ENCODE measurements around the gene NOG.

Gene NOG

GRCh38 chr17:56601591-56601990, 8.1 kb downstream of the NOG start:
- DNase-seq (ENCODE audit: low read depth): peak; percentile 24
- H3K4me3 ChIP-seq (ENCODE audit: low read depth, low read length): no peak overlapping the region

DNA sequence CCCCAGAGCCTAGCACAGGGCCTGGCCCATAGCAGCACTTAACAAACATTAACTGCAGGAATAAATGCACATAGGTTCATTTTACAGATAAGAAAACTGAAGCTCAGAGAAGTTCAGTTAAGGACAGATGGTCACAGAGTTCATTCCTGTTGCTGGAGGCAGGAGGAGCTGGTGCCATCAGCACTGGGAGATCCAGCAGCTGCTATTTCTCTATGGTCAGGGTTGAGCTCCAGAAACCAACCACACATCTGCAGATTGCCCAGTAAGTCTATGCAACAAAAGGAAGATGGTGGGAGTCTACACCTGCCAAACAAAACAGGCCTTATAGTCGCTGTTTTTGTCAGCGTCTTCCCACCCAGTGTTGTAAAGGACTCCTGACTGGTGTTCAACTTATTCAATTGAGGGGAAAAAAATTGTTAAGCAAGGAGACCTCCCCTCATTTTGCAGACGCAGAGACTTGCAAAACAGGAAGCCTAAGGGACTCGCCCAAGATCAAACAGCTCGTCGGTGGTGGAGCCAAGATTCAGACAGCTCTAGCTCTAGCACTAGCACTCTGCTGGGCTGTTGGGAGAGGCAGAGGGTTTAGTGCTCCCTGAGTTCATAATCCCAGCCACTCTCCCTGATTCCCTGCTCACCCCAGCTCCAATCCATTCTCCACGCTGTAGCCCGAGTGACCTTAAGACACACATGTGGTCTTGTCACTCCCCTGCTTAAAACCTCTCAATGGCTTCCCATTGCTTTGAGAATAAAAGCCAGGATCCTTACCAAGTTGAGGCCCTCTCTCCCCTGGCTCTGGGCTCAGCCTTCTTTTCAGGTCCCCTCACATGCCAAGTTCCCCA, 9.0 kb downstream of the NOG start:
- TF ChIP-seq MAX (IDR thresholded peaks at IDR 0.05; ENCODE audit: low read depth, low read length) (0 out of 2 replicates have a peak, but pooled peaks have one; percentile 4), POLR2A (IDR thresholded peaks at IDR 0.05; ENCODE audit: extremely low read depth, insufficient read length) (no peak)
- peak; percentile 79 for DNase-seq (ENCODE audit: low read depth)

More at GRCh38 chr17:56601591-56601990, 8.1 kb downstream of the NOG start:
- TF ChIP-seq MAX (IDR thresholded peaks at IDR 0.05; ENCODE audit: low read depth, low read length) (no peak), POLR2A (IDR thresholded peaks at IDR 0.05; ENCODE audit: extremely low read depth, insufficient read length) (no peak), CTCF (IDR thresholded peaks at IDR 0.05; ENCODE audit: low read depth, low read length) (no peak), MYC (IDR thresholded peaks at IDR 0.05; ENCODE audit: low read depth, low read length) (no peak)

GRCh38 chr17:56603486-56604238, 10.2 kb downstream of the NOG start:
- H3K4me3 ChIP-seq (ENCODE audit: low read depth, low read length): no peak overlapping the region
- peak; percentile 39 for DNase-seq (ENCODE audit: low read depth)
- TF ChIP-seq MAX (IDR thresholded peaks at IDR 0.05; ENCODE audit: low read depth, low read length) (no peak), MYC (IDR thresholded peaks at IDR 0.05; ENCODE audit: low read depth, low read length) (no peak), CTCF (IDR thresholded peaks at IDR 0.05; ENCODE audit: low read depth, low read length) (no peak), POLR2A (IDR thresholded peaks at IDR 0.05; ENCODE audit: extremely low read depth, insufficient read length) (no peak)

More for the DNA sequence above, 9.0 kb downstream of the NOG start:
- H3K4me3 ChIP-seq (ENCODE audit: low read depth, low read length): peak overlapping the region; percentile 25

- no peak overlapping the region for H3K4me3 ChIP-seq (ENCODE audit: low read depth, low read length)
- peak; percentile 76 for DNase-seq (ENCODE audit: low read depth)
- TF ChIP-seq MAX (IDR thresholded peaks at IDR 0.05; ENCODE audit: low read depth, low read length) (no peak), POLR2A (IDR thresholded peaks at IDR 0.05; ENCODE audit: extremely low read depth, insufficient read length) (no peak), MYC (IDR thresholded peaks at IDR 0.05; ENCODE audit: low read depth, low read length) (no peak), CTCF (IDR thresholded peaks at IDR 0.05; ENCODE audit: low read depth, low read length) (no peak)
These were observed 11.3 kb downstream of the NOG start for GRCh38 chr17:56604691-56605290.

GRCh38 chr17:56608944-56609343, 15.4 kb downstream of the NOG start:
- no peak for DNase-seq (ENCODE audit: low read depth)
- H3K4me3 ChIP-seq (ENCODE audit: low read depth, low read length): no peak overlapping the region
- TF ChIP-seq POLR2A (IDR thresholded peaks at IDR 0.05; ENCODE audit: extremely low read depth, insufficient read length): no peak
- TF ChIP-seq MAX (IDR thresholded peaks at IDR 0.05; ENCODE audit: low read depth, low read length): no peak
- TF ChIP-seq CTCF (IDR thresholded peaks at IDR 0.05; ENCODE audit: low read depth, low read length): no peak
- no peak for TF ChIP-seq MYC (IDR thresholded peaks at IDR 0.05; ENCODE audit: low read depth, low read length)

Measured in NB4 (cell line).